ENCODE data around the gene C2orf78.

DNA sequence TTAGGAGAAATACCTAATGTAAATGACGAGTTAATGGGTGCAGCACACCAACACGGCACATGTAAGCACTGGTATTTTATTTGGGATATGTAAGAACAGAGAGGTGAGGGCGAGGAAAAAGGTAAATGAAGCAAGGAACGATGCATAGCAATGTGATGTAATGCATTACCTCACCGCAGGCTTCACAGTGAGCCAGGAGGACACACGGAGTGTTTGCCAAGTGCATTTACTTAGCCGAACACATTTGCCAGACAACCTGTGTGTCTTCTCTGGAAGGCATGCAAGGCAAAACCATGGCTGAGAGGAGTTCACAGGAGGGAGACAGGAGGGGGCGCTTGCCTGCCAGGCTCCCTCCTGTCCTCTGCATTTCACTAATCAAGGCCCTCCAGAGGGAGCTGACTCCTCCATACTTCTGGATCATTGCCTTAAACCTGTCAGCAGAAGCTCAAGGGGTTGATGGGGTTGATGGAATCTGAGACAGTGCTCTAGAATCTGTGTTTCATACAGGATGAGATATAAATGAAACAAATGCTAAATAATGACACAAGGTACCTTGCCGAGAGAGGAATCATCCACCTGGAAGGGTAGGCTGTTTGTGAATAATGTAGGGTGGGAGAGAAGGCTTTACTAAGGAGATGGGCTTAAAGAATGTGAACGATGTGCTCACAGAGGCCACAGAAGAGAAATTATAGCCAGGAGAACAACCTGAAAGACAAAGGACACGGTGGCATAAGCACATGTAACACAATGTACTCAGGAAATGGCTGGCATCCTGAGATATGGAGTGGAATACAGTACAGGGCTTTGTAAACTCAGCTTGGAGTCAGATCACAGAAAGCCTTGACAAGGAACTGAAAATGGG lies 37.7 kb upstream of the C2orf78 start:
- TF ChIP-seq, protein P1, sequence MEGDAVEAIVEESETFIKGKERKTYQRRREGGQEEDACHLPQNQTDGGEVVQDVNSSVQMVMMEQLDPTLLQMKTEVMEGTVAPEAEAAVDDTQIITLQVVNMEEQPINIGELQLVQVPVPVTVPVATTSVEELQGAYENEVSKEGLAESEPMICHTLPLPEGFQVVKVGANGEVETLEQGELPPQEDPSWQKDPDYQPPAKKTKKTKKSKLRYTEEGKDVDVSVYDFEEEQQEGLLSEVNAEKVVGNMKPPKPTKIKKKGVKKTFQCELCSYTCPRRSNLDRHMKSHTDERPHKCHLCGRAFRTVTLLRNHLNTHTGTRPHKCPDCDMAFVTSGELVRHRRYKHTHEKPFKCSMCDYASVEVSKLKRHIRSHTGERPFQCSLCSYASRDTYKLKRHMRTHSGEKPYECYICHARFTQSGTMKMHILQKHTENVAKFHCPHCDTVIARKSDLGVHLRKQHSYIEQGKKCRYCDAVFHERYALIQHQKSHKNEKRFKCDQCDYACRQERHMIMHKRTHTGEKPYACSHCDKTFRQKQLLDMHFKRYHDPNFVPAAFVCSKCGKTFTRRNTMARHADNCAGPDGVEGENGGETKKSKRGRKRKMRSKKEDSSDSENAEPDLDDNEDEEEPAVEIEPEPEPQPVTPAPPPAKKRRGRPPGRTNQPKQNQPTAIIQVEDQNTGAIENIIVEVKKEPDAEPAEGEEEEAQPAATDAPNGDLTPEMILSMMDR (IDR thresholded peaks at IDR 0.05) = no peak
- TF ChIP-seq POLR2A (IDR thresholded peaks at IDR 0.05) = no peak
